Ovary (tissue), 9 donors: ENCODE data around the gene ITGB2. TPM values are rescaled to one million over a fixed set of nuclear protein-coding genes. Genes with fewer than 3 reads are reported as not detected.

ENCODE experiments used
- DNase-seq, 5 donors: peaks; one replicate each; pipeline ENCODE4 v3.0.0-alpha.2; 2019 to 2020
- H3K27ac ChIP-seq, 2 donors: fragments of 200-600 bp; one replicate each; pipeline versions ENCODE4 v1.5.1 to v1.8.0; 2019 to 2022
- H3K27me3 ChIP-seq: fragments of 200-600 bp; one replicate; pipeline ENCODE4 v1.8.0; 2022
- H3K36me3 ChIP-seq: fragments of 200-600 bp; sonication (generic); one replicate; pipeline ENCODE4 v1.5.1; 2019
- H3K4me1 ChIP-seq: one replicate; pipeline ENCODE4 v1.8.1; 2013; ENCODE audit warnings: mild to moderate bottlenecking, moderate library complexity; ENCODE audit not compliant: insufficient read depth
- H3K4me3 ChIP-seq: fragments of 200-600 bp; sonication (generic); one replicate; pipeline ENCODE4 v1.5.1; 2017
- H3K9me3 ChIP-seq, 2 donors: fragments of 200-600 bp in 1 of 2; sonication (generic) in 1 of 2; one replicate each; pipeline versions ENCODE4 v1.5.1 to v1.8.1; 2013 to 2019; ENCODE audit warnings: mild to moderate bottlenecking in 1 of 2, moderate library complexity in 1 of 2
- CTCF ChIP-seq, 3 donors: fragments of 450-650 bp in 2 of 3; fragments of 200-600 bp in 1 of 3; IDR thresholded peaks; one replicate each; pipeline versions ENCODE4 v1.5.1 to v1.8.0; 2016 to 2022; ENCODE audit warnings: antibody characterized with exemption in 3 of 3, mild to moderate bottlenecking in 1 of 3
- EP300 ChIP-seq: sonication (generic); formaldehyde crosslinking; IDR thresholded peaks from one replicate; pipeline ENCODE4 v1.6.1; 2017; ENCODE audit warnings: antibody characterized with exemption
- POLR2A ChIP-seq: fragments of 450-650 bp; IDR thresholded peaks from one replicate; pipeline ENCODE4 v1.6.1; 2017; ENCODE audit warnings: antibody characterized with exemption, mild to moderate bottlenecking, moderate library complexity
- WGBS, 3 donors: extraction: QIAGEN DNeasy Blood & Tissue Kit in 1 of 3; methylation state at CpG; one replicate each; pipeline versions ENCODE4 v1.1.5 to v1.1.7; 2013 to 2017; 5-methylcytosine and 5-hydroxymethylcytosine counted together
- intact Hi-C, 4 donors: fragments of 100-400 bp; cut with DNase I; formaldehyde crosslinking; loops; one replicate each; pipeline versions ENCODE4 v1.11.0 to v1.15.1; 2022 to 2023
- polyA plus RNA-seq, 2 donors: library from polyadenylated mRNA; stranded (reverse); fragments of 200-250 nt in 1 of 2; fragments of 350-450 nt in 1 of 2; fragmentation: Illumina TruSeq in 1 of 2; extraction: RNeasy Lipid Tissue Mini Kit (QIAGEN cat#74804) in 1 of 2; gene quantifications; one replicate each; pipeline ENCODE4 v1.2.3, GENCODE V29; 2013 to 2014
- total RNA-seq, 7 donors: library from RNA; depleted of rRNA in 2 of 7; stranded (reverse); fragments of >200 nt in 2 of 7; fragmentation: NEBNext Ultra II Directional in 3 of 7; extraction: Animal tissue kit (Norgen Biotek cat#: 25700) in 3 of 7; gene quantifications; one replicate each; pipeline versions ENCODE4 v1.1.0 to v1.2.4, GENCODE V29; 2016 to 2023
- donor health status: DM: no; HTN: no; CAD: no; lungs with moderate emphysema.
- donor health status: DM: no; HTN: no; CAD: no.
- donor health status: Bipolar disorder and iron deficiency.
- donor health status: DM: yes; HTN: yes; CAD: no.
- donor health status: DM: no; HTN: no; CAD: no.
- donor health status: DM: yes; HTN: yes; CAD: no.

The ITGB2 gene
- total and polyA plus RNA-seq, 9 donors, result 9.6 to 58.3 (median 17.6) TPM

- Histone ChIP-seq H3K9me3 (no peaks in the 10 kb centered on the region), H3K4me3 (no peak overlapping the region), H3K36me3 (no peaks in the 10 kb centered on the region), H3K27ac (no peak overlapping the region), H3K27me3 (no peaks in the 10 kb centered on the region), H3K4me1 (no peaks in the 10 kb centered on the region)
- TF ChIP-seq CTCF (IDR thresholded peaks at IDR 0.05) (no peak), POLR2A (no peak), EP300 (no peak)
- WGBS, 3 donors, result 69 to 80% (median 75%) methylated on average over 10 of the region's 10 CpGs
- intact Hi-C loops, result no loop called here
- DNase-seq, result peak in 1 of 5 donors; percentile 24
Observed at GRCh38 chr21:44858791-44859190, 61.9 kb downstream of the ITGB2 start.

DNA sequence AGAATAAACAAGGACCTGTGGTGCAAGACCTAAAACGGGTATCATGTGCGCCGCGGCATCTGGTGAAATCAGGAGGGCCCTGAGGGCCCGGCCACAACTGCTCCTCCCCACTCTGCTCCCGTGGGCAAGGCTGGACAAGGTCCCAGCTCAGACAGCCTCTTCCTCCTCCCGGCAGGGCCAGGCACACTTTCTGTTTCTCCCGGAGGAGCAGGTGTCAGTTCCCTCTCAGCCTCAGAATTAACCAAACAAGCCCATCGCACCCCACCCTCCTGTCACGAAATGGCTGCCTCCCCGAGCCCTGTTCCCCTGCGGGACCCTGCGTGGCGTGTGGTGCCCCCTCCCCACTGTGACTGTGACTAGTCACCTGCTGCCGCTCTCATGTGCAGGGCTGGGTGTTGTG is 62.4 kb downstream of the ITGB2 start:
- no peak overlapping the region for H3K27ac ChIP-seq
- WGBS, 3 donors, result 79 to 83% (median 81%) methylated on average over 15 of the region's 15 CpGs
- TF ChIP-seq POLR2A, result no peak
- TF ChIP-seq EP300, result no peak
- TF ChIP-seq CTCF (IDR thresholded peaks at IDR 0.05), result no peak
- no peaks in the 10 kb centered on the region for H3K9me3 ChIP-seq
- no peaks in the 10 kb centered on the region for H3K36me3 ChIP-seq
- no peaks in the 10 kb centered on the region for H3K4me1 ChIP-seq
- no peak overlapping the region for H3K4me3 ChIP-seq
- intact Hi-C loops, result no loop called here
- no peaks in the 10 kb centered on the region for H3K27me3 ChIP-seq
- DNase-seq, result peak in 1 of 5 donors; percentile 21

DNA sequence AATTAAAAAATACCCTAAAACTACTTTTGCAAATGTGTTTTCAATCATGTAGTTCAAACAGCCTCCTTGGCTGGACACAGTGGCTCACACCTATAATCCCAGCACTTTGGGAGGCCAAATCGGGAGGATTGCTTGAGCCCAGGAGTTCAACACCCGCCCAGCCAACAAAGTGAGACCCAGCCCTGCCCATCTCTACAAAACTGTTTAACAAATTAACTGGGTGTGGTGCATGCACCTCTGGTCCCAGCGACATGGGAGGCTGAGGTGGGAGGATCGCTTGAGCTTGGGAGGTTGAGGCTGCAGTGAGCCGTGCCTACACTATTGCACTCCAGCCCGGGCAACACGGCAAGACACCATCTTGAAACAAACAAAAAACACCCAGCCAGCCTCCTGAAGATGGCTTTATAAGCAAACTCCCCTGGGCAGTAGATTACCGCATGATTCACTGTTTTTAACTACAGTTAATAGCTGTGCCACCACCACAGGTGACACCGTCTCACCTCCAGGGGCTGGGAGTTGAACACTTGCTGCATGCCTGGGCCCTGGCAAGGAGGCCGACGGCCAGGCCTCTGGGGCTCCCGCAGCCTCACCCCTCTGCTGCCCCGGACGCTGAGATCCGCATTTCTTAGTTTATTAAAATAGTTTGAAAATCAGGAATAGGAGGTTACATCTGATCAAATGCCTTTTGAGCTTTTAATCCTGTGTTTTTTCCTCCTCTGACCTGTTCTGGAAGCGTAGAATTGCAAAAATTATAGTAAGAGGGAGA is 63.4 kb downstream of the ITGB2 start:
- no peaks in the 10 kb centered on the region for H3K36me3 ChIP-seq
- TF ChIP-seq CTCF (IDR thresholded peaks at IDR 0.05) (no peak), EP300 (no peak), POLR2A (no peak)
- H3K27ac ChIP-seq, result no peak overlapping the region
- 86 to 93% (median 88%) methylated on average over 16 of the region's 16 CpGs for WGBS, 3 donors
- no peak overlapping the region for H3K4me3 ChIP-seq
- intact Hi-C loops, result no loop called here
- DNase-seq, result peak in 1 of 5 donors; percentile 10
- H3K9me3 ChIP-seq, result no peaks in the 10 kb centered on the region
- H3K27me3 ChIP-seq, result no peaks in the 10 kb centered on the region
- no peaks in the 10 kb centered on the region for H3K4me1 ChIP-seq

DNA sequence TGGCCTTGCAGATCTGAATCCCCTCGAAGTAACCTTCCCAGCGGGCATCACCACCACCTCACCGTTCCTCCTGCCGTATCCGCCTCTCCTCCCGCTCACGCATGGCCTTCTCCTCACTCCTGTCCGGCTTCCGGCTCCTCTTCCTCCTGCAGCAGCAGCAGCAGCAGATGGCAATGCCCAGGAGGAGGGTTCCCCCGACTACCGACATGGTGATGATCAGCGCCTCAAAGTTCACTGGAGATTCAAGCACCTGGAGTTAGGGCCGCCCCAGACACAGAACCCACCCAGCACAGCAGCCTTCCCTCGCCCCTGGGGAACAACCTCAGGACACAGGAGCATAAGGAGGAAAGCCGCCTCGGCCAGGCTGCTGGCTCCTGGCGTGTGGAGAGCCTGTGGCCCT is 64.6 kb downstream of the ITGB2 start:
- 90 to 93% (median 91%) methylated on average over 17 of the region's 17 CpGs for WGBS, 3 donors
- no peaks in the 10 kb centered on the region for H3K36me3 ChIP-seq
- no peaks in the 10 kb centered on the region for H3K4me1 ChIP-seq
- TF ChIP-seq POLR2A (no peak), EP300 (no peak), CTCF (IDR thresholded peaks at IDR 0.05) (no peak)
- H3K4me3 ChIP-seq, result no peak overlapping the region
- H3K9me3 ChIP-seq, result no peaks in the 10 kb centered on the region
- DNase-seq, result peak in 1 of 5 donors; percentile 17
- no peak overlapping the region for H3K27ac ChIP-seq
- intact Hi-C loops, result no loop called here
- no peaks in the 10 kb centered on the region for H3K27me3 ChIP-seq
